Panc1 (cell line): ENCODE data around the gene GPHN.

Experiments used
- POLR2AphosphoS5 ChIP-seq: IDR thresholded peaks from 2 replicates; pipeline ENCODE4 v1.6.1; 2012; ENCODE audit warnings: mild to moderate bottlenecking, low read depth, low read length, moderate library complexity
- SIN3A ChIP-seq: IDR thresholded peaks from 2 replicates; pipeline ENCODE4 v1.6.1; 2012; ENCODE audit warnings: low read depth, mild to moderate bottlenecking, low read length, moderate library complexity, borderline replicate concordance; ENCODE audit not compliant: insufficient read depth
- TF ChIP-seq, protein P1 (sequence below): fragments of 450-650 bp; IDR thresholded peaks from 2 replicates; pipeline ENCODE4 v1.5.1; 2017; ENCODE audit warnings: mild to moderate bottlenecking

DNA sequence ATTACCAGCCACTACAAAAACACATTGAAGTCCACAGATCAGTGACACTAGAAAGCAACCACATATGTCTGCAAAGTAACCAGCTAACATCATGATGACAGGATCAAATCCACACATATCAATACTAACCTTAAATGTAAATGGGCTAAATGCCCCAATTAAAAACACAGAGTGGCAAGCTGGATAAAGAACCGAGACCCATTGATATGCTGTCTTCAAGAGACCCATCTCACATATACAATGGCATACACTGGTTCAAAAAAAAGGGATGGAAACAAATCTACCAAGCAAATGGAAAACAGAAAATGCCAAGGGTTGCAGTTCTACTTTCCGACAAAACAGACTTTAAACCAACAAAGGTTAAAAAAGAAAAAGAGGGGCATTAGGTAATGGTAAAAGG is 307.7 kb downstream of the GPHN start:
- TF ChIP-seq POLR2AphosphoS5 (no peak), SIN3A (no peak)
- TF ChIP-seq, protein P1, sequence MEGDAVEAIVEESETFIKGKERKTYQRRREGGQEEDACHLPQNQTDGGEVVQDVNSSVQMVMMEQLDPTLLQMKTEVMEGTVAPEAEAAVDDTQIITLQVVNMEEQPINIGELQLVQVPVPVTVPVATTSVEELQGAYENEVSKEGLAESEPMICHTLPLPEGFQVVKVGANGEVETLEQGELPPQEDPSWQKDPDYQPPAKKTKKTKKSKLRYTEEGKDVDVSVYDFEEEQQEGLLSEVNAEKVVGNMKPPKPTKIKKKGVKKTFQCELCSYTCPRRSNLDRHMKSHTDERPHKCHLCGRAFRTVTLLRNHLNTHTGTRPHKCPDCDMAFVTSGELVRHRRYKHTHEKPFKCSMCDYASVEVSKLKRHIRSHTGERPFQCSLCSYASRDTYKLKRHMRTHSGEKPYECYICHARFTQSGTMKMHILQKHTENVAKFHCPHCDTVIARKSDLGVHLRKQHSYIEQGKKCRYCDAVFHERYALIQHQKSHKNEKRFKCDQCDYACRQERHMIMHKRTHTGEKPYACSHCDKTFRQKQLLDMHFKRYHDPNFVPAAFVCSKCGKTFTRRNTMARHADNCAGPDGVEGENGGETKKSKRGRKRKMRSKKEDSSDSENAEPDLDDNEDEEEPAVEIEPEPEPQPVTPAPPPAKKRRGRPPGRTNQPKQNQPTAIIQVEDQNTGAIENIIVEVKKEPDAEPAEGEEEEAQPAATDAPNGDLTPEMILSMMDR = no peak
